Middle frontal gyrus (tissue), 1 donor: Measurements from ENCODE around the gene ARHGAP44.

Experiments
- DNase-seq: peaks from one replicate; pipeline ENCODE4 v3.0.0-alpha.2; 2015; ENCODE audit warnings: low spot score; ENCODE audit errors: extremely low spot score

Gene ARHGAP44

DNA sequence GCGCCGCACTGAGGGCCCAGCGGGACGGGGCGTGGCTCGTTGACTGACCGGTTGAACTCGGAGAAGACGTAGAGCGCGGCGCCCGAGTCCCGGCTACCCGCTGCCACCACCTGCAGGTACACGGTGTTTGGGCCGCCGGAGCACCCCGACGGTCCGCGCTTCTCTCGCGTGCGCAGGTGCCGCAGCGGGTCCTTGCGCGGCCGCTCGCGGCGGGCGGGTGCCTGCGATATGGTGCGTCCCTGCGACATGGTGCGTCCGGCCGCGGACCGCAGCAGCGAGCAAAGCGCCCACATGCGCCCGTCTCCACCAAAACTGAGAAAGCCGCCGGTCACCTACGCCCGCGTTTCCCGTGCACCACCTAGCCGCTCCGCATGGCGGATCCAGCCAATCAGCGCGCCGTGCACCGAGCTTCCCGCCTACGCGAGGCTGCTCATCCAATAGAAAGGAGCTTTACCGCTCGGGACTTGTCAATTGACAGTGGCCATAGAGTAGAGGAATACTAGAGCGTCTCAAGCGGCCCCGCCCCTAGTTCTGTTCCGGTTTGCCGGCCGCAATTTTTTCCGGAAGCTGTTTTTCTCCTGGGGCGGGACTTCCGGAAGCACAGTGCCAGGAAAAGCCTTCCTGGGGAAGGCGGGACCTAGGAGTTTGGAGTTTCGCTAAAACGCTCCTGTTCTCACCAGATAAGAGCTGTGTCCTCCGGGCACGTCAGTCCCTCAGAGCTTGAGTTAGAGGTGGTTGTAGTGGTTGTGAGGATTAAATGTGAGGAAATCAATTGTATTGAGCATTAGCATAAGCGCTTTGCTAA lies 228.6 kb downstream of the ARHGAP44 start, which contains the start of gene ELAC2:
TSS of gene ELAC2 (minus strand) at position 373 of the 805 bp plus-strand sequence. CDS start at position 293, 80 bp downstream.
- peak; percentile 98 for DNase-seq

GRCh38 chr17:13024016-13024415 lies 234.7 kb downstream of the ARHGAP44 start:
- DNase-seq: no peak

GRCh38 chr17:13024526-13025257 lies 235.4 kb downstream of the ARHGAP44 start:
- DNase-seq: peak; percentile 25

- DNase-seq: no peak
Measured at GRCh38 chr17:13025258-13025627, 235.9 kb downstream of the ARHGAP44 start.

- no peak for DNase-seq
Measured at GRCh38 chr17:13025687-13026086, 236.4 kb downstream of the ARHGAP44 start.

DNA sequence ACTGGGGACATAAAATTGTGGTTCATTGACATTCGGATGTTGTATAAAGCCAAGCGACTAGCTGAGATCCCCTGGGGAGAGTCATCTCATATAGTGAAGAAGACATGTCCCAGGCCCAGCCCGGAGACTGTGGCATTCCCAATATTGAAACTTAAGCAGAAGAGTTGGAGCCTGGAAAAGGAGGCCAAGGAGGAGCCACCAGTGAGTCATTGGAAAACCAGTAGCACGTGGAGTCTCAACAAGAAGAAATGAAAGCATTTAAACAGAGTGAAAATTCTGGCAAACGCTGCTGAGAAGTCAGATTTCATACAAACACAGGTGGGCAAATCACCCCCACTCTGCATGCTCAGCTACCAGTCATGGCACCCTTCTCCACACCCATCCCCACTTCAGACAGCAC lies 237.9 kb downstream of the ARHGAP44 start:
- DNase-seq: no peak

DNA sequence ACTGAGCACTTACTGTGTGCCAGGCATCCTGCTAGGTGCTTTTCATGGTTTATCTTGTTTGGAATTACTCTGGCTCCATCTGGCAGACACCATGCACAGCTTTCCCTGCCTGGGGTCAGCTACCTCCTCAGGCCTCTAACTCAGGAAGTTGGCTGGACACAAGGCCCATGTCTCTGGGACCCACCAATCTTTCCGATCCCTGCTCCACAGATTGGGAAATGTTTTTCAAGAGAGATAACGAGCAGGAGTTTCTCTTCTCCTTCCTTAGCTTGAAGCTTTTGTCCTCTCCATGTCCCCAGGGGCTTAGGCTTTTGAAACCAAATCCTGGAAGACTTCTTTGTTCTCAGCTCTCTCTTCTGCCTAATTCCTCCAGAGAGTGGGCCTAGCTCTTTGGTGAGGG lies 240.0 kb downstream of the ARHGAP44 start:
- DNase-seq: no peak

- DNase-seq: no peak
Measured at GRCh38 chr17:13030056-13030455, 240.8 kb downstream of the ARHGAP44 start.

DNA sequence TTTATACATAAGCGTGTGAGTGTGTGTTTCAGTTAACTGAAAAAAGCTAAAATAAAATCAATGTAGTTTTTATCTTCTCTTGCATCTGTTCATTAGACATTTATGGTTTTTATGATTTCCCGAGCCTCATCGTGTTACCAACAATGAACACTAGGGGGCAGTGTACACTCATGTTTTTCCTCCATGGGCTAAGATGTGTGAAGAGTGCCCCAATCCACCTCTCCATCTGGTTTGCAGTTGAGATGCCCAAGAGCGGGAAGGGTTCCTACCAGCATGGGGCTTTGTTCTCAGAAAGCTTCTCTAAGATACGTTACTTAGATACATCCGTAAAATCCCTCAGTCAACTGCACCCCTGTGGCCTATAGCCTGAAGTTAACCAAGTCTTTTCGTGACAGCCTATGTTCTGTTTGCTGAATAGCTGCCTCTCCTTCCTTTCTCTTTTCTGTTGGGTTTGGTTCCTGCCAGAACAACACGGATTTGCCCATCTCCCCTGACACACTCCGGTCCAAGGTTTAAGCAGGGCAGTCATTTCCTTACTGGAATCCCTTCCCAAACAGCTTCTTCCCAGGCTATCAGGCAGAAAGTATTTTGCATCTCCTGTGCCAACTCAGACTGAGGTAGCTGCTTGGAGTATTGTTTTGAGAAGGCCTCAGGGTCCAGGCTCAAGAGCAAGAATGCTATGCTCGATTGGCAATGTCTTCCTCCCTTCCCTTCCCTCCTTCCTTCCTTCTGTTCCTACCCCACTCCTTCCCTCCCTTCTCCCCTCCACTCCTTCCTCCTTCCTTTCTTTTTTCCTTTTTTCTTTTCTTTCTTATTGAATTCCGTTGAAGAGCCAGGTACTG lies 241.4 kb downstream of the ARHGAP44 start:
- DNase-seq: peak; percentile 12

GRCh38 chr17:13031718-13032350 lies 242.5 kb downstream of the ARHGAP44 start:
- no peak for DNase-seq

GRCh38 chr17:13035420-13035819 lies 246.1 kb downstream of the ARHGAP44 start:
- DNase-seq: no peak

- DNase-seq: no peak
Measured at GRCh38 chr17:13036751-13037150, 247.5 kb downstream of the ARHGAP44 start.

GRCh38 chr17:13038931-13039665 lies 249.8 kb downstream of the ARHGAP44 start:
- no peak for DNase-seq
